ENCODE measurements around the gene NMT1. TPM values are rescaled to one million over a fixed set of nuclear protein-coding genes. Genes with fewer than 3 reads are reported as not detected.
A peak's percentile ranks its signal among the peaks of the same experiment; 100 is the strongest.

The NMT1 gene
- total RNA-seq, 2 donors from 2014 or later, result 122 to 136 TPM

DNA sequence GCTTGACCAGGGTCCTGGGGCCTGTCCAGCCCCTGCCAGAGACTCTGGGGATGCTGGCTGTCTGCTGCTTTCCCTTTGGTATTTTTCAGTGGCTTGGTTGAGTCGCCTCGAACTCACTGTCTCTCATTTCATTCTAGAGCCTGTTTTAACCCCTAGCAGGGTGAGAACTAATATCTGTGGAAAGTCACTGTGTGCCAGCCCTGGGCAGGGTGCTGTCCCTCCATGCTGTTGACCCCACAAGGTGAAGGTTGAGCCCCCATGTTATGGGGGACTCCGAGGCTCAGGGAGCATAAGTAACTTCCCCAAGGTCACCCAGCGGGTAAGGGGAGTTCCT, 42.6 kb upstream of the NMT1 start:
- H3K9me3 ChIP-seq (ENCODE audit: control insufficient read depth, low read length), result no peaks in the 10 kb centered on the region
- H3K4me1 Mint-ChIP-seq, result peaks cover 25% of the 10 kb centered on the region
- H3K36me3 Mint-ChIP-seq (ENCODE audit: low read depth), result no peaks in the 10 kb centered on the region
- TF ChIP-seq, protein P1, sequence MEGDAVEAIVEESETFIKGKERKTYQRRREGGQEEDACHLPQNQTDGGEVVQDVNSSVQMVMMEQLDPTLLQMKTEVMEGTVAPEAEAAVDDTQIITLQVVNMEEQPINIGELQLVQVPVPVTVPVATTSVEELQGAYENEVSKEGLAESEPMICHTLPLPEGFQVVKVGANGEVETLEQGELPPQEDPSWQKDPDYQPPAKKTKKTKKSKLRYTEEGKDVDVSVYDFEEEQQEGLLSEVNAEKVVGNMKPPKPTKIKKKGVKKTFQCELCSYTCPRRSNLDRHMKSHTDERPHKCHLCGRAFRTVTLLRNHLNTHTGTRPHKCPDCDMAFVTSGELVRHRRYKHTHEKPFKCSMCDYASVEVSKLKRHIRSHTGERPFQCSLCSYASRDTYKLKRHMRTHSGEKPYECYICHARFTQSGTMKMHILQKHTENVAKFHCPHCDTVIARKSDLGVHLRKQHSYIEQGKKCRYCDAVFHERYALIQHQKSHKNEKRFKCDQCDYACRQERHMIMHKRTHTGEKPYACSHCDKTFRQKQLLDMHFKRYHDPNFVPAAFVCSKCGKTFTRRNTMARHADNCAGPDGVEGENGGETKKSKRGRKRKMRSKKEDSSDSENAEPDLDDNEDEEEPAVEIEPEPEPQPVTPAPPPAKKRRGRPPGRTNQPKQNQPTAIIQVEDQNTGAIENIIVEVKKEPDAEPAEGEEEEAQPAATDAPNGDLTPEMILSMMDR (conservative IDR thresholded peaks at IDR 0.05), result no peak
- DNase-seq, result no peak
- H3K9ac ChIP-seq (ENCODE audit: extremely low read depth, low read length, poor library complexity, severe bottlenecking), result no peak overlapping the region
- no peaks in the 10 kb centered on the region for H3K36me3 ChIP-seq (ENCODE audit: control insufficient read depth, insufficient read depth, low read length)
- peaks cover 36% of the 10 kb centered on the region for H3K27me3 Mint-ChIP-seq (ENCODE audit: insufficient read depth)
- H3K27me3 ChIP-seq (ENCODE audit: control insufficient read depth, insufficient read depth, low read length, poor library complexity, severe bottlenecking), result peaks cover 33% of the 10 kb centered on the region
- no peak overlapping the region for H3K27ac Mint-ChIP-seq
- no peaks in the 10 kb centered on the region for H3K9me3 Mint-ChIP-seq
- peaks cover 7% of the 10 kb centered on the region for H3K4me1 ChIP-seq (ENCODE audit: control insufficient read depth, insufficient read depth, low read length)
- H3K4me3 ChIP-seq (ENCODE audit: low read length), result peak overlapping the region; percentile 73
- peak overlapping the region; percentile 72 for H3K4me3 Mint-ChIP-seq
- 66 to 69% methylated on average over 3 to 4 of the region's 4 CpGs for WGBS, 2 experiments (ENCODE audit: insufficient coverage in 1 of 2, insufficient read length in 1 of 2)
- no peak overlapping the region for H3K27ac ChIP-seq (ENCODE audit: low read depth, low read length)

DNA sequence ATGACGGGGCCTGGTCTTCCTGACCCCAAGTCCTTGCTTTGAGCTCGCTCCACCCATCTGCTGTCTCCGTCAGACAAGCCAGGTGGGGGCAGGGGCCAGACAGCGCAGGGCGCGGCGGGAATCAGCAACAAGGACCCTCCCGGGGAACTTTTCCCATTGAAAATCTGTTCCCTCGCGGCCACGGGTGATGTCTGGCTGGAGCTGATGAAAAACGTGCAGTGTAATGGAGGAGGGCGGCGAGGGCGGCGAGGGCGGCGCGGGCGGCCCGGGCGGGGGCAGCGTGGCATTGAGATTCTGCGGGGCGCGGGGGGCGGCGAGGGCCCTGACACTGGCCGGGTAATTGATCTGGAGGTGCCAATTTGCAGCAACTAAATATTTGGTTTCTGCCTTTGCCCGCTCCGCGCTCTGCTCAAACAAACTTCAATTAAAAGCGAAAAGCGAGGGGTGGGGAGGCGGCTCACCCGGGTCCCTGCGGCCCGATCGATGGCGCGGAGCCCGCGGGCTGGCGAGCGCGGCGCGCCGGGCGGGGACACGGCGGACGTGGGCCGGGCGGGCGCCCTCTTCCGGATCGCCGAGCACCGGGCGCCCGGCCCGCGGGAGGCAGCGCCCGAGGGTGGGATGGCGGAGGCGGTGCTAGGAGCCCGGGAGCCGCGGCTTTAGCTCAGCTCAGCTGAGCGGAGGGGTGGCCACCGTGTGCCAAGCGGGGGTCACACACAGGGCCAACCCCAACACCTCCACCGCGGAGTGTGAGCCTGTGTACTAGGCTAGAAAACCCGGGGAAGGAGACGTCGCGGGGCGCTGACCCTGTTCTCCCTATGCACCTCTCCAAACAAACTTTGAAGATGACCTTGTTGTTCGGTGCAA, 42.0 kb upstream of the NMT1 start:
- Mint-ChIP-seq H3K27me3 (ENCODE audit: insufficient read depth) (peaks cover 36% of the 10 kb centered on the region), H3K27ac (peak overlapping the region; percentile 58)
- no peak overlapping the region for H3K9ac ChIP-seq (ENCODE audit: extremely low read depth, low read length, poor library complexity, severe bottlenecking)

DNA sequence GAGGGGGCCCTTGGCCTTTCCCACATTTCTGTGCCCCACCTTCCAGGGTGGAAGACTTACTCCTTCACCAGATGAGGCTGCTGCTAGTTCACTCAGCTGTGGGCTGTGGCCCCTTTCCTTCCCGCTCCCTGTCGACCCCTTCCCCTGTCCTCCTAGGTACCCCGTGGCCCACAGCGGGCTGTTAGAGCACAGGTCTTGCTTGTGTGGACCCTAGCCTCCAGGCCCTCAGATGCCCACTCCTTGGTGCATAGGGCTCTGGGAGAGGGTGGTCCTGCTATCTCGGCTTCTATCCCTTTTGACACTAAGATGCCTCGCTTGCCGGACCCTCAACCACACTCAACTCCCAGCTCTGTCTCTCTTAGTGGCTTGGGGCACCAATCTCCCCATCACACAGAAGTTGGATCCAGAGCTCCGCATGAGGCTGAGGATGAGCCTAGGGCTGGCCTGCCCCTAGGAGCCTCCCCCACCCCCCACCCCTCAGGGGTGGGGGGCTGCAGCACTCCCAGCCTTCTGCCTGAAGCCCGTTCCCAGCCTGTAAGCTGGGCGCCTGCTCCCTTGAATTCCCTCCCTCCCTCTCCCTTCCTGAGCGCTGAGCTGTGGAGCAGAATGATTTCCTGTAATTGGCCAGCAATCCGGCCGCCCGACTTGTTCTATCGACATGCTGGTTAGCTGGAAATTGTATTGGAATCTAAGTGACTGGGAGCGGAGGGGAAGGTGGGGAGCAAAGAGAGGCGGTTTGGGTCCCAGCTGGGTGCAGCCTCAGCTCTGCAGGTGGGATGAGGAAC, 40.6 kb upstream of the NMT1 start:
- WGBS, 2 experiments (ENCODE audit: insufficient coverage in 1 of 2, insufficient read length in 1 of 2), result 44 to 50% methylated on average over 8 to 17 of the region's 17 CpGs
- H3K9me3 Mint-ChIP-seq, result no peaks in the 10 kb centered on the region
- H3K4me1 Mint-ChIP-seq, result peaks cover 25% of the 10 kb centered on the region
- H3K27me3 ChIP-seq (ENCODE audit: control insufficient read depth, insufficient read depth, low read length, poor library complexity, severe bottlenecking), result peaks cover 33% of the 10 kb centered on the region
- peaks cover 7% of the 10 kb centered on the region for H3K4me1 ChIP-seq (ENCODE audit: control insufficient read depth, insufficient read depth, low read length)
- TF ChIP-seq, protein P1 (conservative IDR thresholded peaks at IDR 0.05), result no peak
- H3K4me3 ChIP-seq (ENCODE audit: low read length), result no peak overlapping the region
- H3K36me3 Mint-ChIP-seq (ENCODE audit: low read depth), result peaks cover 5% of the 10 kb centered on the region
- no peak overlapping the region for H3K27ac Mint-ChIP-seq
- peak; percentile 85 for DNase-seq
- H3K27me3 Mint-ChIP-seq (ENCODE audit: insufficient read depth), result peaks cover 36% of the 10 kb centered on the region
- H3K9ac ChIP-seq (ENCODE audit: extremely low read depth, low read length, poor library complexity, severe bottlenecking), result no peak overlapping the region
- H3K4me3 Mint-ChIP-seq, result peak overlapping the region; percentile 72
- H3K9me3 ChIP-seq (ENCODE audit: control insufficient read depth, low read length), result no peaks in the 10 kb centered on the region
- peaks cover 11% of the 10 kb centered on the region for H3K36me3 ChIP-seq (ENCODE audit: control insufficient read depth, insufficient read depth, low read length)
- H3K27ac ChIP-seq (ENCODE audit: low read depth, low read length), result no peak overlapping the region

More for the DNA sequence above, 42.0 kb upstream of the NMT1 start:
- DNase-seq, result peak; percentile 83
- H3K4me3 ChIP-seq (ENCODE audit: low read length), result peak overlapping the region; percentile 73
- H3K27me3 ChIP-seq (ENCODE audit: control insufficient read depth, insufficient read depth, low read length, poor library complexity, severe bottlenecking), result peaks cover 33% of the 10 kb centered on the region
- 6 to 15% methylated on average over 16 to 82 of the region's 82 CpGs for WGBS, 2 experiments (ENCODE audit: insufficient coverage in 1 of 2, insufficient read length in 1 of 2)
- peaks cover 25% of the 10 kb centered on the region for H3K4me1 Mint-ChIP-seq
- no peaks in the 10 kb centered on the region for H3K9me3 ChIP-seq (ENCODE audit: control insufficient read depth, low read length)
- H3K27ac ChIP-seq (ENCODE audit: low read depth, low read length), result no peak overlapping the region
- H3K4me1 ChIP-seq (ENCODE audit: control insufficient read depth, insufficient read depth, low read length), result peaks cover 7% of the 10 kb centered on the region
- TF ChIP-seq, protein P1 (conservative IDR thresholded peaks at IDR 0.05), result peak; percentile 63
- peaks cover 5% of the 10 kb centered on the region for H3K36me3 ChIP-seq (ENCODE audit: control insufficient read depth, insufficient read depth, low read length)
- peaks cover 3% of the 10 kb centered on the region for H3K36me3 Mint-ChIP-seq (ENCODE audit: low read depth)
- H3K9me3 Mint-ChIP-seq, result no peaks in the 10 kb centered on the region
- H3K4me3 Mint-ChIP-seq, result peak overlapping the region; percentile 72
